GM19397 (cell line): ENCODE results near the gene MACF1.

ENCODE experiments used
- ATAC-seq: cut with Tn5 transposase; IDR thresholded peaks from one replicate; pipeline ENCODE4 v1.9.1; 2021; ENCODE audit warnings: mild to moderate bottlenecking, moderate library complexity; ENCODE audit not compliant: unreplicated experiment

Gene MACF1

GRCh38 chr1:39410915-39411436 lies 206.5 kb downstream of the MACF1 start:
- ATAC-seq, result no peak

GRCh38 chr1:39411526-39412478 lies 207.3 kb downstream of the MACF1 start:
- no peak for ATAC-seq

DNA sequence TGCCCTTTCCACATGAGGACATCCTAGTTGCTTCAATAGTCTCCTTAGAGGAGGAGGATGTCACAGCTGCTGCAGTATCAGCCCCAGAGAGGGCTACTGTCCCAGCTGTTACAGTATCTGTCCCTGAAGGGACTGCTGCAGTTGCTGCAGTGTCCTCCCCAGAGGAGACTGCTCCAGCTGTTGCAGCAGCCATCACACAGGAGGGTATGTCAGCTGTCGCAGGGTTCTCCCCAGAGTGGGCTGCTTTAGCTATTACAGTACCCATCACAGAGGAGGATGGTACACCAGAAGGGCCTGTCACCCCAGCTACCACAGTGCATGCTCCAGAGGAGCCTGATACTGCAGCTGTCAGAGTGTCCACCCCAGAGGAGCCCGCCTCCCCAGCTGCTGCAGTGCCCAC lies 208.4 kb downstream of the MACF1 start:
- ATAC-seq, result no peak

- ATAC-seq, result no peak
Measured at GRCh38 chr1:39413902-39414528, 209.5 kb downstream of the MACF1 start.

- no peak for ATAC-seq
Measured at GRCh38 chr1:39415553-39415952, 211.1 kb downstream of the MACF1 start.

GRCh38 chr1:39416609-39417008 lies 212.1 kb downstream of the MACF1 start:
- no peak for ATAC-seq

DNA sequence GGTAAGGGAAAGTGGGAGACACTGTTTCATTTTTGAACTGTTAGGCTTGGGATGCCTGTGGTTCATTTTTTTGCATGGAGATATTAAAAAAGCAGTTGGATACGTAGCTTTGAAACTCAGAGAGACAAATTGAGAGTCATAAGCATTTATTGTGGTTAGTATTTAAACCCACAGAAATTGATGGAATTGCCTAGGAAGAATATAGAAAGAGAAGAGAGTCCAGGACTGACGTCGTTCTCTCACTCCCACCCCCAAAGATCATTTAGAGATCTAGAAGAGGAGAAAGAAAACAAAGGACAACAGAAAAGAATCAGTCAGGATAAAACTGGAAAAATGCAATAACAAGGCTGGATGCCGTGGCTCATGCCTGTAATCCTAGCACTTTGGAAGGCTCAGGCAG lies 213.7 kb downstream of the MACF1 start:
- no peak for ATAC-seq

- ATAC-seq, result no peak
Measured at GRCh38 chr1:39420493-39420892, 216.0 kb downstream of the MACF1 start.

DNA sequence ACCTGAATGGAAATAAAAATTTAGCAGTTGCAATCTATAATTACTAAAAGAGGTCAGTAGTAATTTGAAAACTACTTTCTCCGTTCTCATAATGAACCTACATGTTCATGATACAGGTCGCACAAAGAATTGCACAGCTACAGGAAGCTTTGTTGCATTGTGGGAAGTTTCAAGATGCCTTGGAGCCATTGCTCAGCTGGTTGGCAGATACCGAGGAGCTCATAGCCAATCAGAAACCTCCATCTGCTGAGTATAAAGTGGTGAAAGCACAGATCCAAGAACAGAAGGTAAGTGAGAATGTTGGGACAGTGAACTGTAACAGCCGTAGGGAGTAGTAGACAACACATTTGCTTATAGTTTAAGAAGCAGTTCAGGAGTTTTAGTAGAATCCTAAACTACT lies 218.1 kb downstream of the MACF1 start:
- no peak for ATAC-seq

- no peak for ATAC-seq
Measured at GRCh38 chr1:39425151-39425550, 220.7 kb downstream of the MACF1 start.

- ATAC-seq, result no peak
Measured at GRCh38 chr1:39425634-39426033, 221.1 kb downstream of the MACF1 start.

- ATAC-seq, result no peak
Measured at GRCh38 chr1:39426346-39426745, 221.9 kb downstream of the MACF1 start.

- no peak for ATAC-seq
Measured at GRCh38 chr1:39427374-39427773, 222.9 kb downstream of the MACF1 start.

DNA sequence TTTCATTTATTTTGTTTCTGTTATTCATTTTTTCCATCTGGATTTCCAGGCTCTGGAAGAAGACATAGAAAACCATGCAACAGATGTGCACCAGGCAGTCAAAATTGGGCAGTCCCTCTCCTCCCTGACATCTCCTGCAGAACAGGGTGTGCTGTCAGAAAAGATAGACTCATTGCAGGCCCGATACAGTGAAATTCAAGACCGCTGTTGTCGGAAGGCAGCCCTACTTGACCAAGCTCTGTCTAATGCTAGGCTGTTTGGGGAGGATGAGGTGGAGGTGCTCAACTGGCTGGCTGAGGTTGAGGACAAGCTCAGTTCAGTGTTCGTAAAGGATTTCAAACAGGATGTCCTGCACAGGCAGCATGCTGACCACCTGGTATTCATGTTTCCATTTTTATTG lies 223.4 kb downstream of the MACF1 start:
- ATAC-seq, result no peak

DNA sequence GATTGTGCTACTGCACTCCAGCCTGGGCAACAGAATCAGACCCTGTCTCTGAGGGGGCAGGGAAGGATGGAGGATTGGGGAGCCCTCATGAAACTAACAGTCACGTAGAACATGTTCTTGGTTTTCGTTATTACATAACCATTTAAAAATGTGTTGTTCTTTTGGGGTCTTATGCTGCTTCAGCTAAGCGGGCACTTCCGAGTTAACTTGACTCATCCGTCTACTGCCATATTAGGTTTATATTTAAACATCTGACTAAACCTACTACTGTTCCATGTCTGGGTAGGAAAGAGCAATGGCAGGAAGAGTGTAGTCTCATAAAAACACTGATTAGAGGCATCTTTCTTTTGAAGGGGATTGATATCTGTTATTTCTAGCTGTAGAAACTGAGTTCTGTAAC lies 227.4 kb downstream of the MACF1 start:
- no peak for ATAC-seq

- no peak for ATAC-seq
Measured at GRCh38 chr1:39434797-39435395, 230.4 kb downstream of the MACF1 start.

- ATAC-seq, result no peak
Measured at GRCh38 chr1:39435597-39435996, 231.1 kb downstream of the MACF1 start.

DNA sequence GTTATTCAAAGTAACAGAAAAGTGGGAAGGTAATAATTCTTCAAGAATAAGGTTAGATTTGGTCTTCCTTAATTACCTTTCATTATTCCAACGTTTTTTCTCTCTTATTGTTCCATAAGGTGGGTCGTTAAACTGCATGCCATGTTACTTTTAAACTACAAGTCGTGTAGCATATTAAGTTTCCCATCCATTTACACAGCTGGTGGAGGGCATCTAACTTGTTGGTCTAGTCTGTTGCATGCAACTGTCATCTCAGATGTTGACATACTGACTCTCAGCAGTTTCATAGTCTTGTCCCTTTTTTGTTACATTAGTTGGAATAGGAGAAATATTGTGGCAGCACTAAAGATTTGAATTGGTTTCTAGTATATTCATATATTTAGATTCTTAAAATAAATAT lies 232.3 kb downstream of the MACF1 start:
- ATAC-seq, result no peak

DNA sequence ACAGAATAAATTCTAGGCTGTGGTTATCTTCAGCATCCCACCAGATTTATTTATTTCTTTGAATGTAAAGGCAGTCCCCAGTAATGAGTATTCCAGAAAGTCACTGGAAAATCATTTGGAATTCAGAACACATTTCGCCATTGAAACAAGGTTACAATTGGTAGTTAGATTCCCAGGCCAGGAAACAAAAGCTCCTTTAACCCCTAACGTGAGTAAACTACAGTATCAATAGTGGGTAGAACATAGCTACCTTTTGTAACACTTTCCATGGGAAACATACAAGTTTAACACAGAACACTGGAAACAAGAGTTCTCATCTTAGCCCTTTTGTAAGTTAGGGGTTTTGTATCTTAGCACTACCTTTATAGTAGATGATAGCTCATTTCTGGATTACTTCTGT lies 233.5 kb downstream of the MACF1 start:
- no peak for ATAC-seq

- ATAC-seq, result no peak
Measured at GRCh38 chr1:39440856-39441255, 236.4 kb downstream of the MACF1 start.

- ATAC-seq, result no peak
Measured at GRCh38 chr1:39441797-39442196, 237.3 kb downstream of the MACF1 start.

- no peak for ATAC-seq
Measured at GRCh38 chr1:39445573-39445972, 241.1 kb downstream of the MACF1 start.
